ENCODE data around the gene RNU6-1.

GRCh38 chr15:67820122-67820991 is 19.5 kb downstream of the RNU6-1 start:
- no peak for TF ChIP-seq POLR2AphosphoS5 (IDR thresholded peaks at IDR 0.05)
- TF ChIP-seq CTCF (IDR thresholded peaks at IDR 0.05): no peak
- TF ChIP-seq POLR2A (IDR thresholded peaks at IDR 0.05): no peak

Measured in sigmoid colon (tissue), 4 donors.